ENCODE measurements around the gene KIAA1958.

Gene KIAA1958

DNA sequence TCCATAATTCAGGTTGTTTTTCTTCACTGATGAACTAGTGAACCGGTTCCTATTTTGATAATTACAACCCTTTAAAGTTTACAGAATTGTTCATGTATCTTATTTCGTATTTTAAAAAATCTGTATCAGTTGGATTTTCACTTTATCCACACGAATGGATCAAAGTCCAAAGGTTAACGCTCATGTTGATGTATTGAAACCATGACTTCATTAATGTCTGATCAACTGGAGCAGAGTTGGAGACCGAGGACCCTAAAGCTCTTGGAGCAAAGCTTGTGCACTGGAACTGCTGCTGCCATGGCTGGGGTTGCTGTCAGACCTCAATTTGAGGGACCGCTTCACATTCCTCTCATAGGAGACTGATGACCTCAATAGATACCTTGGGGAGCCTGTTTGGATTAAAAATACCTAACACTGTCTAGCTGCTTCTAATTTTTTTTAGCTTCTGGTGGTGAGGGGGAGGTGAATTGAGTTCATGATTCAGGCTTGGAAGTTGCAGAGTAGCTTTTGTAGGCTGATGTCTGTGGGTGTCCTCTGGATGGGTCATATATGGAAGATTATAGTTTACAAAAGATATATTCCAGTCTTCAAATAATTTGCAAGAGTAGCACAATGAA, 45.1 kb downstream of the KIAA1958 start:
- DNase-seq (ENCODE audit: low read depth in 2 of 2) = no peak

DNA sequence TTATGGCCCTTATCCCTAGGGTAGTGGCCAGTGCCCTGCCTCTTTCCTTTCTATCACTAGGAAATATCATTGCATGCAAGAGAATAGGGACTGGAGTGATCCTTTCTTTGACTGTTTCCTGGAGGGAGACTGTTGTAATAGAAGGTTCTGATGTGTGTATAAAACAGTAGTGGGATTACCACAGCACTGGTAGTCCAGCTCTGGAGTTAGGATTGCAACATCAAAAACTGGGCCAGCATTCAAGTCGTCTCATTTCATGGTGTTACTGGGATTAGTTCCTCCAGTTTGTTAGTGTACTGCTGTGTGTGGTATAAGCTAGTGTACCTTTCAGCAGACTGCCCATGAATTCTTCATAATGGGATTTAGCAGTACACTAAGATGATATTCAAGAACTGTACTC, 45.8 kb downstream of the KIAA1958 start:
- DNase-seq (ENCODE audit: low read depth in 2 of 2) = no peak

- DNase-seq (ENCODE audit: low read depth in 2 of 2) = no peak
These were observed 47.0 kb downstream of the KIAA1958 start for GRCh38 chr9:112533660-112534059.

- DNase-seq (ENCODE audit: low read depth in 2 of 2) = no peak
These were observed 48.7 kb downstream of the KIAA1958 start for GRCh38 chr9:112535301-112535700.

DNA sequence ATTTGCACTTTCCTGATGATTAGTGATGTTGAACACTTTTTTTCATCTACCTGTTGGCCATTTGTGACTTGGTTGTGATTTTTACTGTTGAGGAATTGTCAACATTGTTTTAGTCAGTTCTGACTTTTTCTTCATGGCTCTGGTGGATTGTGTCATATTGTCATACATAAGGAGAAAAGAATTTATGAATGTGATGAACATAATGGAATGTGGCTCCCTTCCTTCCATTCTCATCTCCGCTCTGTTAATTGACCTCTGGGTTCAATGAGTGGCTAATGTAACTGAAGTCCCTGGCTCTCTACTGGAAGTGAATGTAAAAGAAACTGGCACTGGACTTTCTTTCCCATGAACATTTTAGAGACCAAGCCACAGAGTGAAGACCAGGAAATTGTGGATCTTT, 49.2 kb downstream of the KIAA1958 start:
- DNase-seq (ENCODE audit: low read depth in 2 of 2) = no peak

DNA sequence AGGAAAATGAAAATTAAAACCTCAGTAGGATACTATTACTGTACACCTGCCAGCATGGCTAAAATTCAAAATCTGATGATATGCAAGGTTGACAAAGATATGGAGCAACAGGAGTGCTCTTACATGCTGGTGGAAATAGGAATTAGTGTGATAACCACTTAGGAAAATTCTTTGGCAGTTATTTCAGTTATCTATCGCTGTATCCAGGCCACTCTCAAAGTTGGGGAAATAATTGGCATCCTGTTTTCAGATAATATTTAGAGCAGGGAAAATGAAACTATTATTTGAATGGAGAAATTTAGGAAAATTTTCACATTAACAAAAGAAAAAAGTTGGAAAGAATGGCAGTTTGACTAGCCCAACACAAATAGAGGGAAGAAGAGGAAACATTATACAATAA, 50.9 kb downstream of the KIAA1958 start:
- DNase-seq (ENCODE audit: low read depth in 2 of 2) = no peak

- DNase-seq (ENCODE audit: low read depth in 2 of 2) = no peak
These were observed 54.2 kb downstream of the KIAA1958 start for GRCh38 chr9:112540800-112541199.

DNA sequence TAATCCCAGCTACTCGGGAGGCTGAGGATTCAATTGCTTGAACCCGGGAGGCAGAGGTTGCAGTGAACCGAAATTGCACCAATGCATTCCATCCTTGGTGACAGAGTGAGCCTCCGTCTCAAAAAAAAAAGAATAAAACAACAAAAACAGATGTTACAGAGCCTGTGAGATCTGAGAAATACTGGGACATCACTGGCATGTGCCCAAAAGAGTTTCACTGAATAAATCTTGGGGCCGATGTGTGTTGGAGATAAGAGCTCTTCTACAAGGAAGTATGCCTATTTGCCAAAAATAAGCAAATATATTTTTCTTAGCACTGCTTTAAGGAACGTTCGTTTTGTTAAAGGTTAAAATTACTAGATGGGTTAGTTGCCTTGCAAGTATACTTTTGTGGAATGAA, 55.1 kb downstream of the KIAA1958 start:
- no peak for DNase-seq (ENCODE audit: low read depth in 2 of 2)

GRCh38 chr9:112542593-112543292, 56.1 kb downstream of the KIAA1958 start:
- no peak for DNase-seq (ENCODE audit: low read depth in 2 of 2)

- no peak for DNase-seq (ENCODE audit: low read depth in 2 of 2)
These were observed 57.9 kb downstream of the KIAA1958 start for GRCh38 chr9:112544477-112544876.

- no peak for DNase-seq (ENCODE audit: low read depth in 2 of 2)
These were observed 58.6 kb downstream of the KIAA1958 start for GRCh38 chr9:112545237-112545636.

DNA sequence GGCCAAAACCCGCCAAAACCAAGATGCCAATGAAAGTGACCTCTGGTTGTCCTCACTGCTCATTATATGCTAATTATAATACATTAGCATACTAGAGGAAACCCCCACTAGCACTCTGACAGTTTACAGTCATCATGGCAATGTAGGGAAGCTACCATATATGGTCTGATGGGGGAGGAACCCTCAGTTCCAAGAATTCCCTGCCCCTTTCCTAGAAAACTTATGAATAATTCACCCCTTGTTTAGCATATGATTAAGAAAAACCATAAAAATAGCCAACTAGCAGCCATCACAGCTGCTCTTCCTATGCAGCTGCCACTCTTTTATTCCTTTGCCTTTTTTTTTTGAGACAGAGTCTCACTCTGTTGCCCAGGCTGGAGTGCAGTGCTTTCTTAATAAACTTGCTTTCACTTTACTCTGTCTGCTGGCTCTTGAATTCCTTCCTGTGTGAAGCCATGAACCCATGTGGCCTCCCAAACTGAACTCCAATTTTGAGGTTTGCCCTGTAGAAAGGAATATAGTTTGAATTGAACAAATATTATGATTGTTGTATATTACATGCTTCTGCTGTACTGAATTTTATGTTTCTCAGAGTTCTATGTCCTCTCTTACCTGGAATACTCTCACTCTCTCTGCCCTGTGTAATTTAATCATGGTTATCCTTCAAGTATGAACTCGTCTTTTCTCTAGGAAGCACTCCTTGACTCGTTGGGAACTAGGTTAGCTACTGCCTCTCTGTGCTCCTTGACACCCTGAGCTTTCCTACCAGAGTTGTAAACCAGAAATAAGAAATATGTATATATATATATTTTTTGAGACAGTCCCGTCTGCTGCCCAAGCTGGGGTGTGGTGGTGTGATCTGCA, 59.8 kb downstream of the KIAA1958 start:
- DNase-seq (ENCODE audit: low read depth in 2 of 2) = no peak

- DNase-seq (ENCODE audit: low read depth in 2 of 2) = no peak
These were observed 61.4 kb downstream of the KIAA1958 start for GRCh38 chr9:112548051-112548440.

GRCh38 chr9:112548836-112549595, 62.4 kb downstream of the KIAA1958 start:
- DNase-seq (ENCODE audit: low read depth in 2 of 2) = no peak

DNA sequence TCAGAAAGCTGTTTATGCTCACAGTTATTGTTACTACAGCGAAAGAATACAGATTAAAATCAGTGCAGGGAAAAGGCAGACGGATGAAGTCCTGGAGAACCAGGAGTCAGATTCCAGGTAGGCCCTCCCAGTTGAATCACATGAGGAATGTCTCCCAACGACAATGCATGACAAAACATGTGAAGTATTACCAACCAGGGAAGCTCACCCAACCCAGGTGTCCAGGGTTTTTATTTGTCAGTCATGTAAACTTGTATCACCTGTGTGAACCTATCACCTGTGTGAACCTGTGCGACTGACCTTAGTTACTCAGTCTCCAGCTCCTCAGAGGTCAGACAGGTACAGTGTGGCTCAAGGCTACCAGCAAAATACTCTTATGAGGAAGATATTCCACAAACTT, 63.9 kb downstream of the KIAA1958 start:
- DNase-seq (ENCODE audit: low read depth in 2 of 2) = no peak

DNA sequence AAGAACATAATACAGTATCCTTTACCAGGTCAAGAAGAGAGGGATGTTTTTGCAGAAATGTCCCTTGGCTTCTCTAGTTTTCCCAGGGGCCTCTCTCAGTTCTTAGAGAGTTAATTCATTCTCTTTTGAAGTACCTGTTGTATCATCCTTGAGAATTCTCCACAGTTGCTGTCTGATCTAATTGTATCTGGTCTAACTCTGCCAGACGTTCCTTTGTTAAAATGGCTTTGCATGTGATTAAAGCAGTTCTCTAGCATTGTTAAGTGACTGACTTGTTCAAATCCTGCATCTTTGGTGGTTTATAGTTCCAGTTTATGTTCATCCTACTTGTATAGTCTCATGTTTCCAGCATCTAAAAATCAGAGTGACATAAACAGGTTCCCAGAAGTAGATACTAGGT, 65.0 kb downstream of the KIAA1958 start:
- DNase-seq (ENCODE audit: low read depth in 2 of 2) = no peak

GRCh38 chr9:112552229-112553056, 65.8 kb downstream of the KIAA1958 start:
- no peak for DNase-seq (ENCODE audit: low read depth in 2 of 2)

- DNase-seq (ENCODE audit: low read depth in 2 of 2) = no peak
These were observed 66.7 kb downstream of the KIAA1958 start for GRCh38 chr9:112553256-112553826.

DNA sequence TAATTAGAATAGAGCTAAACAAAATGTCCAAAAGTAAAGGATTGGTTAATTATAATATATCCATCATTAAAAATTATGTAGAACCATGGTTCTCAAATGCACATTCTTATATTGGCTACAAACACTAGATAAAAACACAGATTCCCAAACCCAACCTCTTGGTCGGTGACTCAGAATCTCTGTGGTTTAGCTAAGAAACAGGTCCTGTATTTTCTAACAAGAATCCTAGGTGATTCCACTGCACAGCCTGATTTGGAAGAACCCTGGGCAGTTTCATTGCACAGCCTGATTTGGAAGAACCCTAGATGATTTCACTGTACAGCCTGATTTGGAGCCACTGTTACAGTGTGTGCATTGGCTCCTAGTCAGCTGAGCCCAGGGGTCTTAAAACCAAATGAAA, 67.9 kb downstream of the KIAA1958 start:
- no peak for DNase-seq (ENCODE audit: low read depth in 2 of 2)

- DNase-seq (ENCODE audit: low read depth in 2 of 2) = no peak
These were observed 68.5 kb downstream of the KIAA1958 start for GRCh38 chr9:112555101-112555643.
